ENCODE measurements around the gene PLET1. TPM values are rescaled to one million over a fixed set of nuclear protein-coding genes. Genes with fewer than 3 reads are reported as not detected.

PLET1 gene
- total and polyA plus RNA-seq, 9 of the 15 experiments (the other 6 are each of a cell fraction or from before 2014, with no cell fraction given), result not detected

GRCh38 chr11:112226062-112226830 is 34.4 kb downstream of the PLET1 start, which contains the start of gene PTS (continued):
- TF ChIP-seq NR4A1 (CRISPR knock-in tag; IDR thresholded peaks at IDR 0.05), result no peak
- no peak for TF ChIP-seq NR4A1 (tag; IDR thresholded peaks at IDR 0.05)
- no peak for TF ChIP-seq STAT5B (CRISPR knock-in tag; IDR thresholded peaks at IDR 0.05)
- no peak for TF ChIP-seq SETDB1 (IDR thresholded peaks at IDR 0.05; ENCODE audit: low read length)
- TF ChIP-seq PYGO2 (tag; IDR thresholded peaks at IDR 0.05), result no peak
- 0 out of 2 replicates have a peak, but pooled peaks have one; percentile 9 for TF ChIP-seq RREB1 (CRISPR knock-in tag; IDR thresholded peaks at IDR 0.05)
- no peak for TF ChIP-seq NUFIP1 (IDR thresholded peaks at IDR 0.05; ENCODE audit: partially characterized antibody)
- no peak for TF ChIP-seq MAFF (IDR thresholded peaks at IDR 0.05; ENCODE audit: low read length)
- TF ChIP-seq, protein P1, sequence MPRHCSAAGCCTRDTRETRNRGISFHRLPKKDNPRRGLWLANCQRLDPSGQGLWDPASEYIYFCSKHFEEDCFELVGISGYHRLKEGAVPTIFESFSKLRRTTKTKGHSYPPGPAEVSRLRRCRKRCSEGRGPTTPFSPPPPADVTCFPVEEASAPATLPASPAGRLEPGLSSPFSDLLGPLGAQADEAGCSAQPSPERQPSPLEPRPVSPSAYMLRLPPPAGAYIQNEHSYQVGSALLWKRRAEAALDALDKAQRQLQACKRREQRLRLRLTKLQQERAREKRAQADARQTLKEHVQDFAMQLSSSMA (CRISPR knock-in tag; IDR thresholded peaks at IDR 0.05), result no peak
- TF ChIP-seq, protein P2, sequence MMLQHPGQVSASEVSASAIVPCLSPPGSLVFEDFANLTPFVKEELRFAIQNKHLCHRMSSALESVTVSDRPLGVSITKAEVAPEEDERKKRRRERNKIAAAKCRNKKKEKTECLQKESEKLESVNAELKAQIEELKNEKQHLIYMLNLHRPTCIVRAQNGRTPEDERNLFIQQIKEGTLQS (IDR thresholded peaks at IDR 0.05), result peak; percentile 74
- TF ChIP-seq, protein P2 (CRISPR knock-in tag; conservative IDR thresholded peaks at IDR 0.05), result peak; percentile 64; the same call in 1 of the 2 replicates
- no peak for TF ChIP-seq ZNF140 (CRISPR knock-in tag; IDR thresholded peaks at IDR 0.05)
- no peak for TF ChIP-seq FOXM1 (IDR thresholded peaks at IDR 0.05; ENCODE audit: low read depth)
- peak; percentile 84; the same call in 1 of the 2 replicates for TF ChIP-seq FOXM1 (CRISPR knock-in tag; IDR thresholded peaks at IDR 0.05; ENCODE audit: low read depth)
- TF ChIP-seq TOE1 (IDR thresholded peaks at IDR 0.05; ENCODE audit: borderline replicate concordance), result 0 out of 2 replicates have a peak, but pooled peaks have one; percentile 47
- TF ChIP-seq TOE1 (CRISPR knock-in tag; IDR thresholded peaks at IDR 0.05; ENCODE audit: borderline replicate concordance, low read depth), result no peak
- TF ChIP-seq TAF7 (tag; IDR thresholded peaks at IDR 0.05), result 0 out of 2 replicates have a peak, but pooled peaks have one; percentile 30
- no peak for TF ChIP-seq NR2C2 (CRISPR knock-in tag; IDR thresholded peaks at IDR 0.05)
- peak; percentile 46 for TF ChIP-seq NR2C2 (tag; IDR thresholded peaks at IDR 0.05)
- TF ChIP-seq, protein P3, sequence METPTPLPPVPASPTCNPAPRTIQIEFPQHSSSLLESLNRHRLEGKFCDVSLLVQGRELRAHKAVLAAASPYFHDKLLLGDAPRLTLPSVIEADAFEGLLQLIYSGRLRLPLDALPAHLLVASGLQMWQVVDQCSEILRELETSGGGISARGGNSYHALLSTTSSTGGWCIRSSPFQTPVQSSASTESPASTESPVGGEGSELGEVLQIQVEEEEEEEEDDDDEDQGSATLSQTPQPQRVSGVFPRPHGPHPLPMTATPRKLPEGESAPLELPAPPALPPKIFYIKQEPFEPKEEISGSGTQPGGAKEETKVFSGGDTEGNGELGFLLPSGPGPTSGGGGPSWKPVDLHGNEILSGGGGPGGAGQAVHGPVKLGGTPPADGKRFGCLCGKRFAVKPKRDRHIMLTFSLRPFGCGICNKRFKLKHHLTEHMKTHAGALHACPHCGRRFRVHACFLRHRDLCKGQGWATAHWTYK (CRISPR knock-in tag; IDR thresholded peaks at IDR 0.05), result no peak
- TF ChIP-seq BRF1 (IDR thresholded peaks at IDR 0.05; ENCODE audit: borderline replicate concordance, extremely low read depth, insufficient read length), result no peak
